Right ventricle myocardium superior (tissue), 1 donor: ENCODE data around the gene ANKRD28. TPM values are rescaled to one million over a fixed set of nuclear protein-coding genes. Genes with fewer than 3 reads are reported as not detected.
A peak's percentile ranks its signal among the peaks of the same experiment; 100 is the strongest.
"Not testable (repeated sequence)": the region's sequence is repeated elsewhere in the genome, so short reads cannot be mapped to it uniquely, and the experiment has no call there.

Experiments used
- ATAC-seq: fragments of 200-7000 bp; cut with Tn5 transposase; one replicate; pipeline ENCODE4 v1.9.1; 2020; ENCODE audit warnings: mild to moderate bottlenecking; ENCODE audit not compliant: poor library complexity
- DNase-seq: peaks from one replicate; pipeline ENCODE4 v3.0.0-alpha.2; 2020
- intact Hi-C: fragments of 100-400 bp; cut with DNase I; formaldehyde crosslinking; loops from one replicate; pipeline ENCODE4 v1.11.2; 2022
- microRNA-seq: library from miRNA; unstranded; fragments of <30 nt; microRNA quantifications from one replicate; pipeline ENCODE4 v1.2.0, GENCODE V29; 2020
- total RNA-seq: library from RNA; stranded (reverse); fragmentation: NEBNext Ultra II Directional; extraction: Animal tissue kit (Norgen Biotek cat#: 25700); gene quantifications from one replicate; pipeline ENCODE4 v1.2.1, GENCODE V29; 2021
- donor health status: DM: no; HTN: yes; CAD: no; lungs with severe emphysema.

The ANKRD28 gene
- total RNA-seq, 1 donor from 2014 or later = 21.9 TPM

GRCh38 chr3:15632212-15632580, 165.6 kb downstream of the ANKRD28 start:
- intact Hi-C loops = loop anchor here (5.0 to 10.0 kb wide), 2 partner anchors 180 to 613 kb away; no protein-coding TSS in a partner anchor
- no peak for ATAC-seq
- DNase-seq = no peak

- ATAC-seq (no peak), DNase-seq (no peak)
- intact Hi-C loops = loop anchor here (5.0 to 10.0 kb wide), 2 partner anchors 181 to 613 kb away; no protein-coding TSS in a partner anchor
Measured at GRCh38 chr3:15631426-15632211, 166.2 kb downstream of the ANKRD28 start.

- ATAC-seq (peak; percentile 24), DNase-seq (no peak)
- intact Hi-C loops = loop anchor here (5.0 to 10.0 kb wide), 2 partner anchors 182 to 614 kb away; no protein-coding TSS in a partner anchor
Measured at GRCh38 chr3:15630646-15631350, 167.0 kb downstream of the ANKRD28 start.

GRCh38 chr3:15629860-15630597, 167.8 kb downstream of the ANKRD28 start:
- DNase-seq = no peak
- intact Hi-C loops = loop anchor here (5.0 to 10.0 kb wide), 2 partner anchors 182 to 615 kb away; no protein-coding TSS in a partner anchor
- ATAC-seq = peak; percentile 95

- no peak for ATAC-seq
- intact Hi-C loops = no loop called here
Measured at GRCh38 chr3:15628967-15629366, 168.8 kb downstream of the ANKRD28 start.

GRCh38 chr3:15623535-15624440, 174.0 kb downstream of the ANKRD28 start:
- ATAC-seq (no peak), DNase-seq (no peak)
- intact Hi-C loops = no loop called here

More at GRCh38 chr3:15628967-15629366, 168.8 kb downstream of the ANKRD28 start:
- no peak for DNase-seq

- ATAC-seq, intact Hi-C loops, DNase-seq: not testable (repeated sequence)
Measured at GRCh38 chr3:15619659-15620464, 177.9 kb downstream of the ANKRD28 start.

Small RNA genes within 50 kb of the gene (microRNA-seq; reads per million reads assigned to microRNA genes)
- gene MIR3134 = not detected

Other genes starting within 250 kb of the ANKRD28 start
- gene HACL1, start 196.4 kb downstream of the ANKRD28 start, total RNA-seq = 14.4 TPM
- 10.3 TPM for gene BTD, start 196.2 kb downstream of the ANKRD28 start, total RNA-seq